ENCODE data around the gene GPI.

GPI gene

GRCh38 chr19:34373601-34374288, 8.7 kb downstream of the GPI start:
- no peak overlapping the region for H3K4me3 ChIP-seq (ENCODE audit: low read depth, low read length)
- DNase-seq (ENCODE audit: low read depth), result no peak
- no peak for TF ChIP-seq CTCF (IDR thresholded peaks at IDR 0.05; ENCODE audit: control insufficient read depth, extremely low read depth, insufficient read depth)

GRCh38 chr19:34375598-34375997, 10.6 kb downstream of the GPI start:
- no peak for TF ChIP-seq CTCF (IDR thresholded peaks at IDR 0.05; ENCODE audit: control insufficient read depth, extremely low read depth, insufficient read depth)
- no peak for DNase-seq (ENCODE audit: low read depth)
- H3K4me3 ChIP-seq (ENCODE audit: low read depth, low read length), result no peak overlapping the region

GRCh38 chr19:34380639-34381241, 15.7 kb downstream of the GPI start:
- no peak overlapping the region for H3K4me3 ChIP-seq (ENCODE audit: low read depth, low read length)
- no peak for DNase-seq (ENCODE audit: low read depth)
- TF ChIP-seq CTCF (IDR thresholded peaks at IDR 0.05; ENCODE audit: control insufficient read depth, extremely low read depth, insufficient read depth), result no peak

GRCh38 chr19:34381399-34382251, 16.6 kb downstream of the GPI start:
- DNase-seq (ENCODE audit: low read depth), result no peak
- no peak for TF ChIP-seq CTCF (IDR thresholded peaks at IDR 0.05; ENCODE audit: control insufficient read depth, extremely low read depth, insufficient read depth)
- H3K4me3 ChIP-seq (ENCODE audit: low read depth, low read length), result no peak overlapping the region

GRCh38 chr19:34382471-34382870, 17.5 kb downstream of the GPI start:
- no peak for TF ChIP-seq CTCF (IDR thresholded peaks at IDR 0.05; ENCODE audit: control insufficient read depth, extremely low read depth, insufficient read depth)
- H3K4me3 ChIP-seq (ENCODE audit: low read depth, low read length), result no peak overlapping the region
- DNase-seq (ENCODE audit: low read depth), result no peak

GRCh38 chr19:34383599-34383998, 18.6 kb downstream of the GPI start:
- DNase-seq (ENCODE audit: low read depth), result no peak
- no peak for TF ChIP-seq CTCF (IDR thresholded peaks at IDR 0.05; ENCODE audit: control insufficient read depth, extremely low read depth, insufficient read depth)
- no peak overlapping the region for H3K4me3 ChIP-seq (ENCODE audit: low read depth, low read length)

All from LNCaP clone FGC (cell line).